ENCODE measurements around the gene S1PR3.

DNA sequence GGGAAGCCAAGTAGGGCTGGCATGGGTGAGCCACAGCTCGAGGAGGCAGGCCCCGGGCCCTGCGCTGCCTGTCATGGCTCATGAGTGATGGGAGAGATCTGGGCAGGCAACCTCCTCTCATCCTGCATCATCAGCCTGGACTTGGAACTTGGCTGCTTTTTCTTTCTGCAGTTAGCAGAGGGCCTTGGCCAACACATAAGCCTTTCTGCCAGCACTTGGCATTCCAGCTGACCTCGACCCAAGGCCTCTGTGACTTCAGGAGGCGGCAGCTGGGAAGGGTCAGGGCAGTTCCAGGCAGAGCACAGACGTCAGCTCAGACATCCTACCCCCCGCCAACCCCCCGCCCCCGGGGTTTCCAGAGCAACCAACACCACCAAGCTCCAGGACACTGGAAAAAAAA lies 7.6 kb downstream of the S1PR3 start:
- no peak for TF ChIP-seq POLR2A (IDR thresholded peaks at IDR 0.05)
- TF ChIP-seq, protein P1, sequence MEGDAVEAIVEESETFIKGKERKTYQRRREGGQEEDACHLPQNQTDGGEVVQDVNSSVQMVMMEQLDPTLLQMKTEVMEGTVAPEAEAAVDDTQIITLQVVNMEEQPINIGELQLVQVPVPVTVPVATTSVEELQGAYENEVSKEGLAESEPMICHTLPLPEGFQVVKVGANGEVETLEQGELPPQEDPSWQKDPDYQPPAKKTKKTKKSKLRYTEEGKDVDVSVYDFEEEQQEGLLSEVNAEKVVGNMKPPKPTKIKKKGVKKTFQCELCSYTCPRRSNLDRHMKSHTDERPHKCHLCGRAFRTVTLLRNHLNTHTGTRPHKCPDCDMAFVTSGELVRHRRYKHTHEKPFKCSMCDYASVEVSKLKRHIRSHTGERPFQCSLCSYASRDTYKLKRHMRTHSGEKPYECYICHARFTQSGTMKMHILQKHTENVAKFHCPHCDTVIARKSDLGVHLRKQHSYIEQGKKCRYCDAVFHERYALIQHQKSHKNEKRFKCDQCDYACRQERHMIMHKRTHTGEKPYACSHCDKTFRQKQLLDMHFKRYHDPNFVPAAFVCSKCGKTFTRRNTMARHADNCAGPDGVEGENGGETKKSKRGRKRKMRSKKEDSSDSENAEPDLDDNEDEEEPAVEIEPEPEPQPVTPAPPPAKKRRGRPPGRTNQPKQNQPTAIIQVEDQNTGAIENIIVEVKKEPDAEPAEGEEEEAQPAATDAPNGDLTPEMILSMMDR (IDR thresholded peaks at IDR 0.05): no peak
